Measurements from ENCODE around the gene ANTXR1. TPM values are rescaled to one million over a fixed set of nuclear protein-coding genes. Genes with fewer than 3 reads are reported as not detected.
A peak's percentile ranks its signal among the peaks of the same experiment; 100 is the strongest.

ANTXR1 gene
- total and polyA plus RNA-seq, 2 of the 8 experiments (the other 6 are each of a cell fraction or from before 2014, with no cell fraction given): 15.8 to 44.3 TPM

DNA sequence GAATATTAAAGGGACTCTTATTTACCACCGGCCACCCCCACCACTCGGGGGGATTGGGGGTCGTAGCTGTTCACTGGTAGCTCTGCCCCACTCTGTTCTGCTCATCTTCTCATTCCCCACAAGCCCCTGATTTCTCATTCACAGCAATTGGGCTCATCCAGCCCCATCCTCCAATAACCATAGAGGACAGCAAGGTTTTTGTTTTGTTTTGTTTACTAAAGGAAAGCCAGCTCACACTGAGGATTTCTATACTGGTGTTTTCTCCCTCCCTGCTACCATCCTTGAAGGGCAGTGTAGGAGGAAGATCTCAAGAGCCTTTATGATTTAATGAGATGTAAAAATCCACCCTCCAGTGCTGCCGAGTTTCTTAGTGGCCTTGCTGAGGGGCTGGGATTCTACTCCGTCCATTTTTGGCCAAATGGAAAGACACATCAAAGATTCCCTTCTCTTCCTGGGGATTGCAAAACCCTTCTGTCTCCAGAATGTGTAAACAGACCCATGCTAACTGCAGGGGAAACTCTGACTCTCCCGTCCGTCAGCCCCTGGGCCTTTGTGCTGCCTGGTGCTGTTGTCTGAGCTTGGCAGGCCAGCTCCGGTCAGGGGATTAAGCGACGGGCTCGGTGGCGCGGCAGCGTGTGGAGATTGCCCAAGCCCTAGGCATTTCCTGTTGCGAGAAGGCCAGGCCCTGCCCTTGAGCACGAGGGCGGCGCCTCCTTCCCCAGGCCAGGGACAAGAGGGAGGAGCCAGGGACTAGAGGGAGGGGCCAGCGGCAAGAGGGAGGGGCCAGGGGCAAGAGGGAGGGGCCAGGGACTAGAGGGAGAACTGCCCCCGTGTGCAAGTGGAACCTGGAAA, 165.0 kb downstream of the ANTXR1 start (continued):
- TF ChIP-seq, protein P1, sequence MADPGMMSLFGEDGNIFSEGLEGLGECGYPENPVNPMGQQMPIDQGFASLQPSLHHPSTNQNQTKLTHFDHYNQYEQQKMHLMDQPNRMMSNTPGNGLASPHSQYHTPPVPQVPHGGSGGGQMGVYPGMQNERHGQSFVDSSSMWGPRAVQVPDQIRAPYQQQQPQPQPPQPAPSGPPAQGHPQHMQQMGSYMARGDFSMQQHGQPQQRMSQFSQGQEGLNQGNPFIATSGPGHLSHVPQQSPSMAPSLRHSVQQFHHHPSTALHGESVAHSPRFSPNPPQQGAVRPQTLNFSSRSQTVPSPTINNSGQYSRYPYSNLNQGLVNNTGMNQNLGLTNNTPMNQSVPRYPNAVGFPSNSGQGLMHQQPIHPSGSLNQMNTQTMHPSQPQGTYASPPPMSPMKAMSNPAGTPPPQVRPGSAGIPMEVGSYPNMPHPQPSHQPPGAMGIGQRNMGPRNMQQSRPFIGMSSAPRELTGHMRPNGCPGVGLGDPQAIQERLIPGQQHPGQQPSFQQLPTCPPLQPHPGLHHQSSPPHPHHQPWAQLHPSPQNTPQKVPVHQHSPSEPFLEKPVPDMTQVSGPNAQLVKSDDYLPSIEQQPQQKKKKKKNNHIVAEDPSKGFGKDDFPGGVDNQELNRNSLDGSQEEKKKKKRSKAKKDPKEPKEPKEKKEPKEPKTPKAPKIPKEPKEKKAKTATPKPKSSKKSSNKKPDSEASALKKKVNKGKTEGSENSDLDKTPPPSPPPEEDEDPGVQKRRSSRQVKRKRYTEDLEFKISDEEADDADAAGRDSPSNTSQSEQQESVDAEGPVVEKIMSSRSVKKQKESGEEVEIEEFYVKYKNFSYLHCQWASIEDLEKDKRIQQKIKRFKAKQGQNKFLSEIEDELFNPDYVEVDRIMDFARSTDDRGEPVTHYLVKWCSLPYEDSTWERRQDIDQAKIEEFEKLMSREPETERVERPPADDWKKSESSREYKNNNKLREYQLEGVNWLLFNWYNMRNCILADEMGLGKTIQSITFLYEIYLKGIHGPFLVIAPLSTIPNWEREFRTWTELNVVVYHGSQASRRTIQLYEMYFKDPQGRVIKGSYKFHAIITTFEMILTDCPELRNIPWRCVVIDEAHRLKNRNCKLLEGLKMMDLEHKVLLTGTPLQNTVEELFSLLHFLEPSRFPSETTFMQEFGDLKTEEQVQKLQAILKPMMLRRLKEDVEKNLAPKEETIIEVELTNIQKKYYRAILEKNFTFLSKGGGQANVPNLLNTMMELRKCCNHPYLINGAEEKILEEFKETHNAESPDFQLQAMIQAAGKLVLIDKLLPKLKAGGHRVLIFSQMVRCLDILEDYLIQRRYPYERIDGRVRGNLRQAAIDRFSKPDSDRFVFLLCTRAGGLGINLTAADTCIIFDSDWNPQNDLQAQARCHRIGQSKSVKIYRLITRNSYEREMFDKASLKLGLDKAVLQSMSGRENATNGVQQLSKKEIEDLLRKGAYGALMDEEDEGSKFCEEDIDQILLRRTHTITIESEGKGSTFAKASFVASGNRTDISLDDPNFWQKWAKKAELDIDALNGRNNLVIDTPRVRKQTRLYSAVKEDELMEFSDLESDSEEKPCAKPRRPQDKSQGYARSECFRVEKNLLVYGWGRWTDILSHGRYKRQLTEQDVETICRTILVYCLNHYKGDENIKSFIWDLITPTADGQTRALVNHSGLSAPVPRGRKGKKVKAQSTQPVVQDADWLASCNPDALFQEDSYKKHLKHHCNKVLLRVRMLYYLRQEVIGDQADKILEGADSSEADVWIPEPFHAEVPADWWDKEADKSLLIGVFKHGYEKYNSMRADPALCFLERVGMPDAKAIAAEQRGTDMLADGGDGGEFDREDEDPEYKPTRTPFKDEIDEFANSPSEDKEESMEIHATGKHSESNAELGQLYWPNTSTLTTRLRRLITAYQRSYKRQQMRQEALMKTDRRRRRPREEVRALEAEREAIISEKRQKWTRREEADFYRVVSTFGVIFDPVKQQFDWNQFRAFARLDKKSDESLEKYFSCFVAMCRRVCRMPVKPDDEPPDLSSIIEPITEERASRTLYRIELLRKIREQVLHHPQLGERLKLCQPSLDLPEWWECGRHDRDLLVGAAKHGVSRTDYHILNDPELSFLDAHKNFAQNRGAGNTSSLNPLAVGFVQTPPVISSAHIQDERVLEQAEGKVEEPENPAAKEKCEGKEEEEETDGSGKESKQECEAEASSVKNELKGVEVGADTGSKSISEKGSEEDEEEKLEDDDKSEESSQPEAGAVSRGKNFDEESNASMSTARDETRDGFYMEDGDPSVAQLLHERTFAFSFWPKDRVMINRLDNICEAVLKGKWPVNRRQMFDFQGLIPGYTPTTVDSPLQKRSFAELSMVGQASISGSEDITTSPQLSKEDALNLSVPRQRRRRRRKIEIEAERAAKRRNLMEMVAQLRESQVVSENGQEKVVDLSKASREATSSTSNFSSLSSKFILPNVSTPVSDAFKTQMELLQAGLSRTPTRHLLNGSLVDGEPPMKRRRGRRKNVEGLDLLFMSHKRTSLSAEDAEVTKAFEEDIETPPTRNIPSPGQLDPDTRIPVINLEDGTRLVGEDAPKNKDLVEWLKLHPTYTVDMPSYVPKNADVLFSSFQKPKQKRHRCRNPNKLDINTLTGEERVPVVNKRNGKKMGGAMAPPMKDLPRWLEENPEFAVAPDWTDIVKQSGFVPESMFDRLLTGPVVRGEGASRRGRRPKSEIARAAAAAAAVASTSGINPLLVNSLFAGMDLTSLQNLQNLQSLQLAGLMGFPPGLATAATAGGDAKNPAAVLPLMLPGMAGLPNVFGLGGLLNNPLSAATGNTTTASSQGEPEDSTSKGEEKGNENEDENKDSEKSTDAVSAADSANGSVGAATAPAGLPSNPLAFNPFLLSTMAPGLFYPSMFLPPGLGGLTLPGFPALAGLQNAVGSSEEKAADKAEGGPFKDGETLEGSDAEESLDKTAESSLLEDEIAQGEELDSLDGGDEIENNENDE (IDR thresholded peaks at IDR 0.05; ENCODE audit: insufficient replicate concordance, low read length): no peak
- TF ChIP-seq EGR1 (IDR thresholded peaks at IDR 0.05; ENCODE audit: borderline replicate concordance, low read depth, low read length) (0 out of 2 replicates have a peak, but pooled peaks have one; percentile 4), CBX8 (IDR thresholded peaks at IDR 0.05; ENCODE audit: borderline replicate concordance, low read depth, low read length) (no peak), SP2 (IDR thresholded peaks at IDR 0.05; ENCODE audit: low read length) (no peak), POU5F1 (IDR thresholded peaks at IDR 0.05; ENCODE audit: low read depth, low read length) (no peak), RBBP5 (IDR thresholded peaks at IDR 0.05; ENCODE audit: borderline replicate concordance, low read depth, low read length) (peak; percentile 59; the same call in 1 of the 2 replicates), SP1 (IDR thresholded peaks at IDR 0.05; ENCODE audit: low read depth, low read length) (0 out of 2 replicates have a peak, but pooled peaks have one; percentile 28)
- TF ChIP-seq, protein P2, sequence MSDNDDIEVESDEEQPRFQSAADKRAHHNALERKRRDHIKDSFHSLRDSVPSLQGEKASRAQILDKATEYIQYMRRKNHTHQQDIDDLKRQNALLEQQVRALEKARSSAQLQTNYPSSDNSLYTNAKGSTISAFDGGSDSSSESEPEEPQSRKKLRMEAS (IDR thresholded peaks at IDR 0.05): peak; percentile 91
- TF ChIP-seq, protein P3, sequence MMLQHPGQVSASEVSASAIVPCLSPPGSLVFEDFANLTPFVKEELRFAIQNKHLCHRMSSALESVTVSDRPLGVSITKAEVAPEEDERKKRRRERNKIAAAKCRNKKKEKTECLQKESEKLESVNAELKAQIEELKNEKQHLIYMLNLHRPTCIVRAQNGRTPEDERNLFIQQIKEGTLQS (IDR thresholded peaks at IDR 0.05; ENCODE audit: insufficient read depth, low read depth, low read length): no peak

All from H1 (cell line).